KMS-11 (cell line): ENCODE measurements around the gene B3GNT8.

Experiments
- H2AFZ ChIP-seq: fragments of 200-600 bp; sonication (generic); 2 replicates; pipeline ENCODE4 v1.6.1; 2016; ENCODE audit warnings: antibody characterized with exemption, mixed run types, low read depth
- H3K27ac ChIP-seq: fragments of 200-600 bp; sonication (generic); 2 replicates; pipeline ENCODE4 v1.6.1; 2016; ENCODE audit warnings: mild to moderate bottlenecking, mixed run types
- H3K27me3 ChIP-seq: fragments of 200-600 bp; sonication (generic); 2 replicates; pipeline ENCODE4 v1.6.1; 2017; ENCODE audit warnings: mild to moderate bottlenecking, low read depth, mixed run types, moderate library complexity; ENCODE audit not compliant: insufficient read depth
- H3K36me3 ChIP-seq: fragments of 200-600 bp; sonication (generic); 2 replicates; pipeline ENCODE4 v1.6.1; 2017; ENCODE audit warnings: mild to moderate bottlenecking, mixed run types; ENCODE audit not compliant: insufficient read depth
- H3K4me1 ChIP-seq: fragments of 200-600 bp; sonication (generic); 2 replicates; pipeline ENCODE4 v1.6.1; 2016; ENCODE audit warnings: mild to moderate bottlenecking, low read depth, mixed run types; ENCODE audit not compliant: poor library complexity, severe bottlenecking
- H3K4me2 ChIP-seq: fragments of 200-600 bp; sonication (generic); 2 replicates; pipeline ENCODE4 v1.7.0; 2016; ENCODE audit warnings: mild to moderate bottlenecking, mixed run types
- H3K4me3 ChIP-seq: fragments of 200-600 bp; sonication (generic); IDR thresholded peaks from 2 replicates; pipeline ENCODE4 v1.6.1; 2017; ENCODE audit warnings: low read depth, low read length, mixed read lengths; ENCODE audit not compliant: insufficient read depth
- H3K79me2 ChIP-seq: fragments of 200-600 bp; sonication (generic); 2 replicates; pipeline ENCODE4 v1.6.1; 2016; ENCODE audit warnings: low read depth, mixed run types; ENCODE audit not compliant: insufficient read depth
- H3K9ac ChIP-seq: fragments of 200-600 bp; sonication (generic); 2 replicates; pipeline ENCODE4 v1.6.1; 2016; ENCODE audit warnings: mild to moderate bottlenecking, mixed run types
- H4K20me1 ChIP-seq: fragments of 200-600 bp; sonication (generic); 2 replicates; pipeline ENCODE4 v1.6.1; 2016; ENCODE audit warnings: mild to moderate bottlenecking, mixed run types; ENCODE audit not compliant: insufficient read depth
- TF ChIP-seq, protein P1 (sequence below): fragments of 200-600 bp; sonication (generic); conservative IDR thresholded peaks from 2 replicates; pipeline ENCODE4 v1.6.1; 2017; ENCODE audit warnings: low read depth, mild to moderate bottlenecking, antibody characterized with exemption, low read length, moderate library complexity, mixed read lengths

B3GNT8 gene

GRCh38 chr19:41457241-41457640 is 30.1 kb upstream of the B3GNT8 start:
- TF ChIP-seq, protein P1, sequence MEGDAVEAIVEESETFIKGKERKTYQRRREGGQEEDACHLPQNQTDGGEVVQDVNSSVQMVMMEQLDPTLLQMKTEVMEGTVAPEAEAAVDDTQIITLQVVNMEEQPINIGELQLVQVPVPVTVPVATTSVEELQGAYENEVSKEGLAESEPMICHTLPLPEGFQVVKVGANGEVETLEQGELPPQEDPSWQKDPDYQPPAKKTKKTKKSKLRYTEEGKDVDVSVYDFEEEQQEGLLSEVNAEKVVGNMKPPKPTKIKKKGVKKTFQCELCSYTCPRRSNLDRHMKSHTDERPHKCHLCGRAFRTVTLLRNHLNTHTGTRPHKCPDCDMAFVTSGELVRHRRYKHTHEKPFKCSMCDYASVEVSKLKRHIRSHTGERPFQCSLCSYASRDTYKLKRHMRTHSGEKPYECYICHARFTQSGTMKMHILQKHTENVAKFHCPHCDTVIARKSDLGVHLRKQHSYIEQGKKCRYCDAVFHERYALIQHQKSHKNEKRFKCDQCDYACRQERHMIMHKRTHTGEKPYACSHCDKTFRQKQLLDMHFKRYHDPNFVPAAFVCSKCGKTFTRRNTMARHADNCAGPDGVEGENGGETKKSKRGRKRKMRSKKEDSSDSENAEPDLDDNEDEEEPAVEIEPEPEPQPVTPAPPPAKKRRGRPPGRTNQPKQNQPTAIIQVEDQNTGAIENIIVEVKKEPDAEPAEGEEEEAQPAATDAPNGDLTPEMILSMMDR, result no peak
- Histone ChIP-seq H3K9ac (no peak overlapping the region), H3K79me2 (no peaks in the 10 kb centered on the region), H3K4me2 (peak overlapping the region; percentile 32; the same call in 1 of the 2 replicates), H3K27me3 (no peaks in the 10 kb centered on the region), H3K4me1 (peaks cover 31% of the 10 kb centered on the region), H2AFZ (no peak overlapping the region), H3K36me3 (no peaks in the 10 kb centered on the region), H3K27ac (no peak overlapping the region), H3K4me3 (no peak overlapping the region), H4K20me1 (no peaks in the 10 kb centered on the region)

DNA sequence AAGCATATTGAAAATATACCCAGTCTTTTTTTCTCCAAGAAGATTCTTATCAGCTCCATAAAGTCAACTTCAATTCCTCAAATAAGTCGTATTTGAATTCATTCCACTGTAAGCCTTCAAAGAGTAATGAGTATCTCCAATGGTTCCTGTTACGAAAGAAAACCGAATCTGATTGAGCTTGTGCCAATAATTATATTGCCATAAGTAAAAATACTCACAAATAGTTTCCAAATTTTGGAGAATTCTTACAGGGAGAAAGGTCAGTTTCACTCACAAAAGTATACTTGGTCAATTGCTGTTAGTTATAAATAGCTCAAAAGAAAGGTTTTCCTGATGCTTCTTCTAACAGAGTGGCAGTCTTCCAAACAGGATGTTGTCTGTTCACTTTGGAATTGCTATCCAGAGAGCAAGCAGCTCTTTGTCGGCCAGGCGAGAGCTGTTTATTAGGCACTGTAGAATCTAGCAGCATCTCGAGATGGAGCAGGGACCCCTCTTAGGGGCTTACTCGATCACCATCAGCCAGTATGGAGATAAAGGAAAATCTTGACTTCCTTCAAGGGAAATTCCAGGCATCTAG is 29.3 kb upstream of the B3GNT8 start:
- H3K4me3 ChIP-seq, result no peak overlapping the region
- H3K36me3 ChIP-seq, result no peaks in the 10 kb centered on the region
- H3K27me3 ChIP-seq, result no peaks in the 10 kb centered on the region
- H3K9ac ChIP-seq, result no peak overlapping the region
- no peaks in the 10 kb centered on the region for H3K79me2 ChIP-seq
- no peak overlapping the region for H2AFZ ChIP-seq
- H4K20me1 ChIP-seq, result no peaks in the 10 kb centered on the region
- TF ChIP-seq, protein P1, result no peak
- H3K4me2 ChIP-seq, result peak overlapping the region; percentile 32; the same call in 1 of the 2 replicates
- H3K4me1 ChIP-seq, result peaks cover 31% of the 10 kb centered on the region
- H3K27ac ChIP-seq, result no peak overlapping the region

DNA sequence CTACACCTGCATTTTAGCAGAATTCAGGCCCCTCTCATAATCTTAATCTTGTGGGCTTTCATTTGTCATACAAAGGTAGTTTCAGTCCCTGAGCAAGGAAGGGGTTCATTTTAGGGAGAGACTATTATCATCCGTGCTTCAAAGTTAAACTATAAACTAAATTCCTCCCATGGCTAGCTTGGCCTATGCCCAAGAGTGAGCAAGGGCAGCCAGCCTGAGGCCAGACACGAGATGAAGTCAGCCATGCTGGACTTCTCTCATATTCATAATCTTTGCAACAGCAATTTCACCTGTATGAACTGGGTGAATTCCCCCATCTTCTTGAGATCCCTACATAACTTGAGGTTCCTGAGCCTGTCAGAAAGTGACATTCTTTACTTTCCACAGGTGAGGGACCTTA is 28.8 kb upstream of the B3GNT8 start:
- Histone ChIP-seq H3K27ac (no peak overlapping the region), H3K79me2 (no peaks in the 10 kb centered on the region), H3K4me2 (0 out of 2 replicates have a peak overlapping the region, but pooled peaks have one; percentile 32)

DNA sequence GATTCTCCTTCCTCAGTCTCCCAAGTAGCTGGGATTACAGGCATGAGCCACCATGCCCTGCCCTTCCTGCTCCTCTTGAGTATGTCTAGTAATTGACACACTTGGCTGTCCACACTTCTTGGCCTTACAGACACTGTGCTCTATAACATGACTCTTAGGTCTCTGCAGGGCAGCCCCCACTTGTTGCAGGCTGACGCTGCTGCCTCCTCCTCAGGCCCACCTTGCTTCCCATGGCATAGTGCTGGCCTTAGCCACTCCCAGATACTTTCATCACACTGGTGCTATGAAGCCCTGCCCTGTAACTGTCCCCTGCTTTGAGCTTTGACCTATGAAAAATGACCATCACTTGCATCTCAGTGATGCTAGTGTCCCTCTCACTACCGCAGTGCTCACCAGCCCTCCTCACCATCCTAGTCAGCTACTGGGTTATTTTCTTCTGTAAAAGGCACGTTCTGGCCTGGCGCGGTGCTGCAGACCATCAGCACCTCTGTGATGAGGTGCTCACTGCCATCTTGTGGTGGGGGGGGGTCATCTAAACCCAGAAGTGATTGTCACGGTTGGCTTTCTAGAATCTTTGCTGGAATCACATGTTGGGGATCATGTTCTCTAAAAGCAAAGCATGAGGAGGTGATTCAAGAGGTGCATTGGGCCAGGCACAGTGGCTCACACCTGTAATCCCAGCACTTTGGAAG is 25.6 kb upstream of the B3GNT8 start:
- Histone ChIP-seq H3K36me3 (no peaks in the 10 kb centered on the region), H3K4me2 (no peak overlapping the region), H3K4me1 (peaks cover 35% of the 10 kb centered on the region), H3K79me2 (no peaks in the 10 kb centered on the region), H4K20me1 (no peaks in the 10 kb centered on the region), H3K27ac (no peak overlapping the region), H3K9ac (no peak overlapping the region), H2AFZ (no peak overlapping the region), H3K27me3 (peaks cover 5% of the 10 kb centered on the region; the same call in 1 of the 2 replicates), H3K4me3 (no peak overlapping the region)
- TF ChIP-seq, protein P1, result no peak

More for the DNA sequence above, 28.8 kb upstream of the B3GNT8 start:
- Histone ChIP-seq H3K27me3 (no peaks in the 10 kb centered on the region), H2AFZ (no peak overlapping the region), H3K36me3 (no peaks in the 10 kb centered on the region), H3K9ac (no peak overlapping the region), H3K4me1 (peaks cover 31% of the 10 kb centered on the region), H4K20me1 (no peaks in the 10 kb centered on the region), H3K4me3 (no peak overlapping the region)
- TF ChIP-seq, protein P1, result no peak
